K562 (cell line): ENCODE data around the gene HNRNPF. TPM values are rescaled to one million over a fixed set of nuclear protein-coding genes. Genes with fewer than 3 reads are reported as not detected.

Experiments used
- HDAC2 ChIP-seq: fragments of 450-650 bp; IDR thresholded peaks from 2 replicates; pipeline ENCODE4 v1.6.1; 2016; ENCODE audit warnings: mild to moderate bottlenecking
- MYNN ChIP-seq, 2 experiments: sonication (generic); formaldehyde crosslinking in 1 of 2; IDR thresholded peaks; 2 replicates each; pipeline versions ENCODE4 v1.5.0 to v1.6.1; 2016 to 2020; ENCODE audit warnings: antibody characterized with exemption in 1 of 2, missing genetic modification reagents in 1 of 2
- TARDBP ChIP-seq: fragments of 450-650 bp; IDR thresholded peaks from 2 replicates; pipeline ENCODE4 v1.6.1; 2016
- YY1 ChIP-seq, 3 experiments: IDR thresholded peaks; 2 replicates each; pipeline ENCODE4 v1.6.1; 2011; ENCODE audit warnings: low read length in 2 of 3, mild to moderate bottlenecking in 2 of 3, moderate library complexity in 2 of 3, borderline replicate concordance in 1 of 3, control low read depth in 1 of 3, low read depth in 1 of 3; ENCODE audit not compliant: insufficient read depth in 3 of 3, insufficient replicate concordance in 2 of 3, control insufficient read depth in 1 of 3, insufficient read length in 1 of 3; ENCODE audit errors: extremely low read depth in 1 of 3
- ZC3H11A ChIP-seq: IDR thresholded peaks from 2 replicates; pipeline ENCODE4 v1.6.1; 2012; ENCODE audit warnings: low read depth, low read length, improper control_type of control experiment
- ZNF140 ChIP-seq: fragments of 250-450 bp; sonication (Bioruptor Pico); IDR thresholded peaks from 2 replicates; pipeline ENCODE4 v1.8.0; 2021; ENCODE audit warnings: moderate library complexity, mild to moderate bottlenecking, inconsistent platforms
- ZNF780A ChIP-seq: fragments of 250-450 bp; sonication (Bioruptor Pico); IDR thresholded peaks from 2 replicates; pipeline ENCODE4 v1.5.0; 2021; ENCODE audit warnings: mild to moderate bottlenecking
- polyA plus RNA-seq, 8 experiments: library from polyadenylated mRNA; depleted of rRNA in 4 of 8; stranded (reverse) in 5 of 8; unstranded in 3 of 8; fragments of >200 nt; fragmentation: Nextera tagmentation in 2 of 8; fragmentation: Illumina TruSeq in 1 of 8; extraction: Ambion mirVana in 2 of 8; extraction: Trizol in 1 of 8; gene quantifications; 2 replicates each; pipeline versions ENCODE4 v1.2.1 to v1.2.3, GENCODE V29; 2011 to 2014; ENCODE audit warnings: inconsistent platforms in 1 of 8, missing spikeins in 1 of 8
- total RNA-seq, 7 experiments: library from RNA; depleted of rRNA in 6 of 7; stranded (reverse); fragments of >200 nt in 6 of 7; fragmentation: Illumina TruSeq in 2 of 7; extraction: Trizol in 2 of 7; gene quantifications; 2 replicates each; pipeline versions ENCODE4 v1.2.1 to v1.2.3, GENCODE V29; 2011 to 2021; ENCODE audit warnings: low replicate concordance in 1 of 7
- TF ChIP-seq, protein P1 (sequence below): fragments of 450-650 bp; IDR thresholded peaks from 2 replicates; pipeline ENCODE4 v1.6.1; 2016; ENCODE audit warnings: low read depth

HNRNPF gene
- total and polyA plus RNA-seq, 9 of the 15 experiments (the other 6 are each of a cell fraction or from before 2014, with no cell fraction given) = 192 to 489 (median 416) TPM

DNA sequence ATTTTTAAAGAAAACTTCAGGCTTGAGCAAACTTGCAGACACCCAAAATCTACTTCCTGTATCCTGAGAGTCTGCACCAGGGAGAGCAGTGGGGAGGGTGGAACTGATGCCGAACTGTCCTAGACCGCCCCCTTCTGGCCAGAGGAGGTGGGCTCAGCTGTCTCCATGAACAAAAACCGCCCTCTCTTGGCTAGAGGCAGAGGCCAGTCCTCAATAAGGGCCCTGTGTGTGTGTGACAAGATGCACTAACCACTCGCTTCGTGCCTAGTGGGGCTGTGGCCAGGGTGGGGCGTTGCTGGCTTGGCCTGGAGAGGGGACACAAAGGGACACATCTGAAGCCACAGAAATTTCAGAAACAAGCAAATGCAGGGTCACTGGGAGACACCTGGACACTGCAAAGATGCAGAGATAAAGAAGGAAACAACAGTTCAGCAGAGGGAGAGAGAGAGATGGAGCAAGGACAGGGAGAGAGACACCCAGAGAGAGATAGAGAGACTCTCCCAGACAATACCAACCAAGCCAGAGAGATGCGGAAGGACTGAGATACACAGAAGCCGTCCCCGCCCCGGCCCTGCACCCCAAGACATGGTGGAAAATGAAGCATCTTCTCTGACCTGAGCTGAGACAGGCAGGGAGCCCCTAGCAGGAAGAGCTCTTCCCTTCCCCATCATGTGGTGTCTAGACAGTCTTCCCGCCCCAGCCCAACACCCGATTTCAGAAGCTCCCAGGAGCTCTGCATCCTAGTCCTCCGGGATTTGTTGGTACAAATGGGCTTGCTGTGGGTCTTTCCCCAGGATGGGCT is 60.3 kb downstream of the HNRNPF start (continued):
- TF ChIP-seq, protein P1, sequence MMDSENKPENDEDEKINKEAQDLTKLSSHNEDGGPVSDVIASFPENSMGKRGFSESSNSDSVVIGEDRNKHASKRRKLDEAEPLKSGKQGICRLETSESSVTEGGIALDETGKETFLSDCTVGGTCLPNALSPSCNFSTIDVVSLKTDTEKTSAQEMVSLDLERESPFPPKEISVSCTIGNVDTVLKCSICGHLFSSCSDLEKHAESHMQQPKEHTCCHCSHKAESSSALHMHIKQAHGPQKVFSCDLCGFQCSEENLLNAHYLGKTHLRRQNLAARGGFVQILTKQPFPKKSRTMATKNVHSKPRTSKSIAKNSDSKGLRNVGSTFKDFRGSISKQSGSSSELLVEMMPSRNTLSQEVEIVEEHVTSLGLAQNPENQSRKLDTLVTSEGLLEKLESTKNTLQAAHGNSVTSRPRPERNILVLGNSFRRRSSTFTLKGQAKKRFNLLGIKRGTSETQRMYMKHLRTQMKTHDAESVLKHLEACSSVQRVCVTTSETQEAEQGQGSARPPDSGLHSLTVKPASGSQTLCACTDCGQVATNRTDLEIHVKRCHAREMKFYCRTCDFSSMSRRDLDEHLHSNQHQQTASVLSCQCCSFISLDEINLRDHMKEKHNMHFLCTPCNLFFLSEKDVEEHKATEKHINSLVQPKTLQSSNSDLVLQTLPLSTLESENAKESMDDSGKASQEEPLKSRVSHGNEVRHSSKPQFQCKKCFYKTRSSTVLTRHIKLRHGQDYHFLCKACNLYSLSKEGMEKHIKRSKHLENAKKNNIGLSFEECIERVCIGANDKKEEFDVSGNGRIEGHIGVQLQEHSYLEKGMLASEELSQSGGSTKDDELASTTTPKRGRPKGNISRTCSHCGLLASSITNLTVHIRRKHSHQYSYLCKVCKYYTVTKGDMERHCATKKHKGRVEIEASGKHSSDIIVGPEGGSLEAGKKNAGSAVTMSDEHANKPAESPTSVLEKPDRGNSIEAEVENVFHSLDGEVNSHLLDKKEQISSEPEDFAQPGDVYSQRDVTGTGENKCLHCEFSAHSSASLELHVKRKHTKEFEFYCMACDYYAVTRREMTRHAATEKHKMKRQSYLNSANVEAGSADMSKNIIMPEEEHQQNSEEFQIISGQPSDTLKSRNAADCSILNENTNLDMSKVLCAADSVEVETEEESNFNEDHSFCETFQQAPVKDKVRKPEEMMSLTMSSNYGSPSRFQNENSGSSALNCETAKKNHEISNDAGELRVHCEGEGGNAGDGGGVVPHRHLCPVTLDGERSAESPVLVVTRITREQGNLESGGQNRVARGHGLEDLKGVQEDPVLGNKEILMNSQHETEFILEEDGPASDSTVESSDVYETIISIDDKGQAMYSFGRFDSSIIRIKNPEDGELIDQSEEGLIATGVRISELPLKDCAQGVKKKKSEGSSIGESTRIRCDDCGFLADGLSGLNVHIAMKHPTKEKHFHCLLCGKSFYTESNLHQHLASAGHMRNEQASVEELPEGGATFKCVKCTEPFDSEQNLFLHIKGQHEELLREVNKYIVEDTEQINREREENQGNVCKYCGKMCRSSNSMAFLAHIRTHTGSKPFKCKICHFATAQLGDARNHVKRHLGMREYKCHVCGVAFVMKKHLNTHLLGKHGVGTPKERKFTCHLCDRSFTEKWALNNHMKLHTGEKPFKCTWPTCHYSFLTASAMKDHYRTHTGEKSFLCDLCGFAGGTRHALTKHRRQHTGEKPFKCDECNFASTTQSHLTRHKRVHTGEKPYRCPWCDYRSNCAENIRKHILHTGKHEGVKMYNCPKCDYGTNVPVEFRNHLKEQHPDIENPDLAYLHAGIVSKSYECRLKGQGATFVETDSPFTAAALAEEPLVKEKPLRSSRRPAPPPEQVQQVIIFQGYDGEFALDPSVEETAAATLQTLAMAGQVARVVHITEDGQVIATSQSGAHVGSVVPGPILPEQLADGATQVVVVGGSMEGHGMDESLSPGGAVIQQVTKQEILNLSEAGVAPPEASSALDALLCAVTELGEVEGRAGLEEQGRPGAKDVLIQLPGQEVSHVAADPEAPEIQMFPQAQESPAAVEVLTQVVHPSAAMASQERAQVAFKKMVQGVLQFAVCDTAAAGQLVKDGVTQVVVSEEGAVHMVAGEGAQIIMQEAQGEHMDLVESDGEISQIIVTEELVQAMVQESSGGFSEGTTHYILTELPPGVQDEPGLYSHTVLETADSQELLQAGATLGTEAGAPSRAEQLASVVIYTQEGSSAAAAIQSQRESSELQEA = no peak
- TF ChIP-seq MYNN (IDR thresholded peaks at IDR 0.05) (peak; percentile 76), MYNN (CRISPR knock-in tag; IDR thresholded peaks at IDR 0.05) (no peak), ZC3H11A (no peak), ZNF140 (no peak), ZNF780A (CRISPR knock-in tag) (no peak), TARDBP (no peak), HDAC2 (0 out of 2 replicates have a peak, but pooled peaks have one; percentile 24), YY1 (IDR thresholded peaks at IDR 0.05; ENCODE audit: borderline replicate concordance in 1 of 3, control insufficient read depth in 1 of 3, extremely low read depth in 1 of 3, insufficient read depth in 3 of 3, insufficient read length in 1 of 3, insufficient replicate concordance in 2 of 3, low read depth in 1 of 3, low read length in 2 of 3) (peak in 1 of 3 experiments; percentile 52)
- TF ChIP-seq, all 486 proteins: peak for 72
